ENCODE data around the gene TIMM44.
"Not testable (repeated sequence)": the region's sequence is repeated elsewhere in the genome, so short reads cannot be mapped to it uniquely, and the experiment has no call there.

Gene TIMM44

DNA sequence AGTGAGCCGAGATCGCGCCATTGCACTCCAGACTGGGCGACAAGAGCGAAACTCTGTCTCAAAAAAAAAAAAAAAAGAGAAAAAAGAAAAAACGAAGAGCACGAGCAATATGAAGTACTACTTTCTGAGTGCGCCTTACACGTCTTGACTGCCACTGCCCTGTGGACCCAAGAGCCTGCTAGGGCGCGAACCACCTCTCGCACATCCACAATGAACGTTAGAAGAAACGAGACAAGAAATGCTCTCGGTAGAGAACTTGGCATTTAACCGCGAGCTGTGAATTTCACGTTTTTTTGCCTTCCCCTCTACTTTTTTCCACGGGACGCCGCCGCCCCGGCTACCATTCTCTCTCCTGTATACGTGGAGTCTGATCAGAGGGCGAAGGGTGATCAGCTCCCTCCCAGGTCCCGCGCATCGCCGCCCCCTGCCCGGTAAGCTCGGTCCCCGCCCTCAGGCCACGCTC is 454 bp downstream of the TIMM44 start:
- no peak for DNase-seq

- DNase-seq, result no peak
Observed at GRCh38 chr19:7941895-7942596, 1.4 kb downstream of the TIMM44 start.

GRCh38 chr19:7940841-7941240 is 2.6 kb downstream of the TIMM44 start:
- no peak for DNase-seq

- DNase-seq, result no peak
Observed at GRCh38 chr19:7934766-7935165, 8.7 kb downstream of the TIMM44 start.

GRCh38 chr19:7933828-7934725 is 9.4 kb downstream of the TIMM44 start:
- DNase-seq, result no peak

- DNase-seq, result no peak
Observed at GRCh38 chr19:7933411-7933810, 10.1 kb downstream of the TIMM44 start.

DNA sequence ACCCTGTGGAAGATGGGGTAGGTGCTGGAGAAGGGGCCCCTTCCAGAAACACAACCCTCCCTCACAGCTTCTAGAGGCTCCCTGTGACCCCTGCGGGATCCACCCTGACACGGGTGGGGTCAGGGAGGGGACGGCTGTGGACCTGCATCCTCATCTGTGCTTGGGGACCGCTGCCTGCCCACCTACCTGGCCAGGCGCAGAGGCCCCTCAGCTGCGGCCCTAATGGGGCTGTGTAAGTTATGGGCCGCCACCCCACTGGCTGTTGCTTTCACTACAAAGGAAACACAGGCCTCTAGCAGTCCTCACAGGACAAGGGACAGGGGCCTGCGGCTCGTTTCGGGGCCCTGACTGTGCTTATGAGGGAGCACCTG is 10.6 kb downstream of the TIMM44 start:
- no peak for DNase-seq

GRCh38 chr19:7932276-7932929 is 11.1 kb downstream of the TIMM44 start:
- DNase-seq, result no peak

- no peak for DNase-seq
Observed at GRCh38 chr19:7931221-7932061, 12.0 kb downstream of the TIMM44 start.

- no peak for DNase-seq
Observed at GRCh38 chr19:7930765-7931164, 12.7 kb downstream of the TIMM44 start.

DNA sequence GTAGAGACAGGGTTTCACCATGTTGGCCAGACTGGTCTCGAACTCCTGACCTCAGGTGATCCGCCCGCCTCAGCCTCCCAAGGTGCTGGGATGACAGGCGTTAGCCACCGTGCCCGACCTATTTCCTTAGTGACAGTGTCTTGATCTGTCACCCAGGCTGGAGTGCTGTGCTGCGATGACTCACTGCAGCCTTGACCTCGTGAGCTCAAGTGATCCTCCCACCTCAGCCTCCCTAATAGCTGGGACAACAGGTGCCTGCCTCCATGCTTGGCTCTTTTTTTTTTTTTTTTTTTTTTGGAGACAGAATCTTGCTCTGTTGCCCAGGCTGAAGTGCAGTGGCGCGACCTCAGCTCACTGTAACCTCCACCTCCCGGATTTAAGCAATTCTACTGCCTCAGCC is 13.4 kb downstream of the TIMM44 start:
- DNase-seq, result not testable (repeated sequence)

DNA sequence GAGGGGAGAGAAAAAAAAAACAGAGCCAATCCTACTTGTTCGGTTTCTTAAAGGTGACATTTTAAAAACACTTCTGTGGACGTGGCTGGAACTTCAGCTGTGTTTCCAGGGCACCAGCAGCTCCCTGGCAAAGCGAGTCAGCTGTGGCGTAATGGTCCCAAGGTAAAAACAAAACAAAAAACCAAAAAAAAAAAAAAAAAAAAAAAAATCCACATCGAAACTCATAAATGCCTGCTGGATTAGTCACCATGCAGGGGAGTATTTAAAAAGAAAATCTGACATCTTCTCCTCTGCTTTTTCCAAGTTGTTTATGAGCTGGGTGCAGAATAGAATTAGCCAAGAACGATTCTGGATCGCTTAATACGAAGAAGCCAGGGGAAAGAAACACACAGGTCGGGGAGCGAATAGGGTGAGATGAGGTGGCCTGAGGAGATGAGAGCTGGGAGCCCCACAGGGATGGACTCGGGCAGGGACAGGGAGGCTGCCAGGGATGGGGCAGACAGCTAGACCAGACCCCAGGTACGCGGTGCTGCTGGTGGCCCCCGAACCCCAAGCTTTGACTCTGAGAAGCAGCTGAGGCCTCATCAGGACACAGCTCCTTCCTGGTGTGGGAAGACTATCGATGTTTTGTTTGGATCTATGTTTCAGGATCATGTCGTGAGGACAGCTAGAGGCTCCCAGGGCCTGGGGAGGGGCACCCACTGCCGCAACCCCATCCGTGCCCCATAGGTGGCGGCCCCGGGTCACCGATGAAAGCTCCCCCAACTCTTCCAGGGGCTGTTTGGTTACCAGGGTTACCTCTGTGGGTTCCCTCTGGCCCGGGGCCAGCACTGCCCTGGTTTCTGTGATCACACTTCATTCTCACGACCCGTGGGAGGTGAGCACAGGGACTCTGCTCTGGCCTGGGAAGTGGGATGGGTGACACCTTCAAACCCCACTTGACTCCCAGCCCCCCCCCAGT is 14.4 kb downstream of the TIMM44 start:
- DNase-seq, result peak; percentile 82

- DNase-seq, result no peak
Observed at GRCh38 chr19:7928334-7928706, 15.1 kb downstream of the TIMM44 start.

DNA sequence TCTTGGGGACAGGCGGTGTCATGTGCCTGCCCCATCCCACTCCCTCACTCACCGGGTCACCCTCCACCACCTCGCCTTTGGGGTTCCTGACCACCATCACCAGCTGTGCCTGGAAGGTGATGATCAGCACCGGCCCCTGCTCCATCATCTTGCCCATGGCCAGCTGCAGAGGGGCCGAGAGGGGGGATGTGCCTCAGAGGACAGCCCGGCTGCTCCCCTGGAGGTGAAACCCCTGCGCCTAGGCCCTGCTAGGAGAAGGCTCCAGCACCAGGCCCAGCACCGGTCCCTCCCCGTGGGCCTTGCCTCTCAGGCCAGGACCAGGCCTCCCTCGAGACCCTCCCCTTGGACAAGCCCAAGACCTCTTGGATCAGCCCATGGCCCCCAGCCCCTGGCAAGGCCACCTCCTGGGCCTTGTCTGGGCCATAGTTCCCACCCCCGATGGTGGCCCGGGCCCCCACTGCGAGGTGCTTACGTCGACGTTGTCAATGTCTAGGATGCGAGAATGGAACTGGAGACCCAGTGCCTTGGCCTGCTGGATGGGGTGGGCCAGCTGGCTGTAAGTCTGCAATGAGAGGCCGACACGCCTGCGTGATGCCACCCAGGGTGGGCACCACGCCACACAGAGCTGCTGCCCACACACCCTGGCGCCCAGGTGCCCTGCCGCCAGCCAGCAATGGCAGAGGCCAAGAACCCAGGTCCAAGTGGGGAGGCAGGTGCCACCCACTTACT is 15.7 kb downstream of the TIMM44 start:
- DNase-seq, result no peak

DNA sequence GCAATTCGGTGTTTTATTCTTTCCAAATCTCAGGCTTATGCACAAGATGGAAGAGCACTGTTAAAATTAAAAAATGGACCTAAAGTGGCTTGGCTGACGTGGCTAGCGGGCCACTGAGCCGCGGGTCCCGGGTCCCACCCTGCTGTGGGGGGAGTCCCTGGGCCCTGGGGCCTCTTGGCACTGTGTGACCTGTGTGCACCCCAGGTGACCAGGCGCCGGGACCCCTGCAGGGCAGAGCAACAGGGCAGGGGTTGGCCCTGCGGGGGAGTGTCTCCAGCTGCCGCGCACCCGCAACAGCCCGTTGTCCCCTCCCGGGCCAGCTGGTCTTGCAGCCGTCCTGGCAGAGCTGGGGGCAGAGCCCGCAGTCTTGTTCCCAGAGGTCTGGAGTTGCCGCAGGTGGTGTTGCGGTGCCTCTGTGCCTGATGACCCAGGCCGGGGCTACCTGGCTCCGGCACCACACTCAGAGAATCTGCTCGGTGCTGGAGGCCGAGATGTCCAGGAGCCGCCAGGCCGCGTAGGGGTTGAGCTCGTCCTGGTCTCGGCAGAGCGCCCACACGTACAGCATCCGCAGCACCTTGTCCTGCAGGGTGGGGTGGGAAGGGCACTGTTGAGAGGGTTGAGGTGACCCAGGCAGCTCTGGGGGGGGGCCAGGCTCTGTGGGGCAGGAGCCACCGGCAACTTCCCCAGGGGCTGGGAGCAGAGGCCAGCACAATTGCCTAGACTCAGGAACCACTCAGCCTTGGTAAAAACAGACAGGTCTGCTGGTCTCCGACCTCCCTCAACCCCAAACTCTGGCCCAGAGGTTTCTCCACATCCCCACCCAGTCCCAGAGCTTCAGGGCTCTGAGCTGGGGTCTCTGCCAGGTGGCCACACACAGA is 16.5 kb downstream of the TIMM44 start:
- no peak for DNase-seq

DNA sequence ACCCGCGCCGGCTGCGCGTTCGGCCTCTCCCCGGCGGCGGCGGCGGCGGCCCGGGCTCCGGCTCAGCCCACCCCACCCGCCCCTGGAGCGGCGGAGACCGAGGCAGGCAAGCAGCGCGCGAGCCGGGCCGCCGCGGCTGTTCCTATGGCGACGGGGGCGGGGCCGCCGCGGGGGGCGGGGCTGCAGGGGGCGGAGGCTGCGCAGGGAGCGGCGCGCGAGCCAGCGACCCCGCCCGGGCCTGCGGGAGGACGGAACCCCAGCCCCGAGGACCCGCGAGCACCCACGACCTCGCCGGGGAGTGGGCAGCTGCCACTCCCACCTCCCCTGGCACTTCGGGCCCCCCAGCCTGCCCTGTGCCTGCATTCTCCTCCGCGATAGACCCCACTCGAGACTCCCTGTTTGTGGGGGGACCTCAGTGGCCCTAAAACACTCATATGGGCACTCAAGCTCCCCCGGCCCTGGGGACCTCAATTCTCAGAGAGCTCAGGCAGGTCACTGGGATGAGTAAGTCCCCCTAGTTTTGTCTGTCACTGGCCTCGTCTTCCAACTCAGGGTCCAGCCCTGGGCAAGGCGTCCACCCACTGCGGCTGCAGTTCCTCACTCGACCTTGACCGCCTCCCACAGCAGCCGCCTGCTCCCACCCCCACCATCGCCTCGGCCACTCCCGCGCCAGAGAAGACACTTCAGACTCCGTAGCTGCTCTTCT is 17.3 kb downstream of the TIMM44 start, which contains the start of gene CTXN1:
TSS of gene CTXN1 (minus strand) at position 115 of the 706 bp plus-strand sequence. CDS start 597 bp downstream, outside the sequence.
- DNase-seq, result peak; percentile 87

DNA sequence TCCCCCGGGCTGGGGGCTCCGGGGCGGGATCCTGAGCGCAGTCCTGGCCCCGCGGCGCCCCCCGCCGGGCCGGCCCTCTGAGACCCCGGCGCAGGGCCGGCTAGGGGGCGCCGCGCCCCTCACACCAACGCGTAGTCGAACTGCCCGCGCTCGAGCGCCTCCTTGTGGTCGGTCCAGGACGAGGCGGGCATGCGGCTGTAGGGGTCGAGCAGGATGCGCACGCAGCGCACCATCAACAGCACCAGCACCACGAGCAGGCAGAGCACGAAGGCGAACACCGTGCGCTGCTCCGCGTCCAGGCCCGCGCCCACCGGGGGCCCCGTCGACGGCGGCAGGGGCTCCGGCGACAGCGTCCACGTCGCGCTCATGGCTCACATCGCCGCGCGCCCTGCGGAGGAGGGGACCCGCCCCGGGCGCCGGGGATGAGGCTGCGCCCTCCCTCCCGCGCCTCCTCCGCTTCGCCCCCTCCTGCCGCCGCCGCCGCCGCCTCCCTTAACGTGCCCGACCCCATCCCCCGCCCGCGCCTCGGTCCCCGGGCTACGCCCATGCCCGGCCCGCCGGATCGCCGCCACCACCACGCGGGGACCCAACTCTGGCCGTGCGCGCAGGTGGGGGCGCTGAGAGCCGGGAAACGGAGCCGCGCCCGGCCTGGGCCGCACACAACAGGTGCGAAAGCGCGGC is 18.2 kb downstream of the TIMM44 start:
- peak; percentile 81 for DNase-seq

DNA sequence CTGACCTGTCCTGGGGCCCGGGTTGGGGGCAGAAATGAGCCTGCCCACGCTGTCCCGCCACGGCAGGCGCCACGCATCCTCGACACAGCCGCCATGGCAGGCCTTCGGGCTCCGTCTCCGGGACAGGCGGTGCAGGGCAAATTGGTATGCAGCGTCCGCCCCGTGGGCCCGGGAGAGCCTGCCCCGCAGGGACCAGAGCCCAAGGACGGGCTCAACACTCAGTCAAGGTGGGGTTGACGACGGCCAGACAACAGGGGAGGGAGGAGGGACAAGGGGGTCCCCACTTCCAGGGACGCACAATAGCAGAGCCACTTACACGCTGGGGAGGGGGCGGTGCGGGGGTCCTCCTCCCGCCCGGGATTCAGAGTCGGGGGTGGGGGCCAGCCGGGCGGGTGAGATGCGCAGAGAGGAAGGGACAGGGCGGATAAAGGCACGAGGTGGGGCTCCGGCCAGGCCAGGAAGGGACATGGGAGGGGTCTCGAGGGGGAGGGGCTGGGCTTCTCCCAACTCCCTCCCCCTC is 18.8 kb downstream of the TIMM44 start:
- DNase-seq, result no peak
